Retina (tissue), 1 donor: Measurements from ENCODE around the gene PHLDB1.
"Not testable (repeated sequence)": the region's sequence is repeated elsewhere in the genome, so short reads cannot be mapped to it uniquely, and the experiment has no call there.

ENCODE experiments used
- DNase-seq: peaks from one replicate; pipeline ENCODE4 v3.0.0-alpha.2; 2016

Gene PHLDB1

DNA sequence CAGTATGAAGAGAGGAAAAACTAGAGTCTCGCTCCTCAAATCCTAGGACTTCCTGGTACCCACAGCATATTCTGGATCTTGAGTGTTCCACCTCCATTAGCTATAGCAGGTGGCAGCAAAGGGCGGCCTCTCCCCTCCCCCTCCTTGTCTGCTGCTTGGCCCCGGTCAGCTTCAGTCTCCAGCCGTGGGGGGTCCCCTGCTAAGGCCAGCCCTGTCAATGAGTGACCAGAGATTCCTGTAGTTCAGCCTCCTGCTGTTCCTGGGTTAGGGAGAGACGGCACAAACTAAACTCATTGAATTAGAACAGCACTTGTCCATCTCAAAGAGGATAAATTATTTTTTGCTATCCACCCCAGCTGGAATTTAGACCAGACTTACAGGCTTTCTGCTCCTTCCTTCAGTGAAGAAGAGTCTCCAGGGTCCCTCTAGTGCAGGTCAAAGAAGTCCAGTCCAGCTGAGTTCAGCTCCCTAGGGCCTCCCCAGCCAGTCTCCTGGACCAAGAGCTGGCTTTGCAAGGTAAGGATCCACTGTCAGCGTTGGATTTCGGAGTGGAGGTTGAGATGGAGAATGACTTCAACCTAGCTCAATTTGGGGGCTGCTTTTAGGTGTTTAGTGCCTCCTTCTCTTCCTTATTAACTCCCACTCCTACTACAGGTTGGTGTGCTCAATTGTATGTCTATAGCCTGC lies 1.1 kb upstream of the PHLDB1 start:
- no peak for DNase-seq

DNA sequence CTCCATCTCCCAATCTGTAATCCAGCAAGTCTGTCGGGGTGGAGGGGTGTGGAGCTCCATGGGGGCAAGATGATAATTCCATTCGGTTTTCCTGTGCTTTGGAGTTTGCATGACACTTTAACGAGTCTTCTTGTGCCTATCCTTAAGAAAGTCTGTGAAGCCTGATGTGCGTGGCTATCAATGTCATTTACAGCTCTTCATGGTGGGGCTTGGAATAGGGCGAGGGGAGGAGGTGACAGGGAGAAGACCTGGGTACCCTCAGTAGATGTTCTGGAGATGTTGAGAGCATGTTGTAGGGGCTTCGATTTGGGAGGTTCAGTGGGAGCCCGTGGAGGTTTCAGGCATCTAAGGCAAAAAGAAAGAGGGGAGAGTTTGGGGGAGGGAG lies 579 bp upstream of the PHLDB1 start:
- DNase-seq, result no peak

GRCh38 chr11:118608360-118609227 lies 1.2 kb downstream of the PHLDB1 start:
- DNase-seq, result peak; percentile 74

DNA sequence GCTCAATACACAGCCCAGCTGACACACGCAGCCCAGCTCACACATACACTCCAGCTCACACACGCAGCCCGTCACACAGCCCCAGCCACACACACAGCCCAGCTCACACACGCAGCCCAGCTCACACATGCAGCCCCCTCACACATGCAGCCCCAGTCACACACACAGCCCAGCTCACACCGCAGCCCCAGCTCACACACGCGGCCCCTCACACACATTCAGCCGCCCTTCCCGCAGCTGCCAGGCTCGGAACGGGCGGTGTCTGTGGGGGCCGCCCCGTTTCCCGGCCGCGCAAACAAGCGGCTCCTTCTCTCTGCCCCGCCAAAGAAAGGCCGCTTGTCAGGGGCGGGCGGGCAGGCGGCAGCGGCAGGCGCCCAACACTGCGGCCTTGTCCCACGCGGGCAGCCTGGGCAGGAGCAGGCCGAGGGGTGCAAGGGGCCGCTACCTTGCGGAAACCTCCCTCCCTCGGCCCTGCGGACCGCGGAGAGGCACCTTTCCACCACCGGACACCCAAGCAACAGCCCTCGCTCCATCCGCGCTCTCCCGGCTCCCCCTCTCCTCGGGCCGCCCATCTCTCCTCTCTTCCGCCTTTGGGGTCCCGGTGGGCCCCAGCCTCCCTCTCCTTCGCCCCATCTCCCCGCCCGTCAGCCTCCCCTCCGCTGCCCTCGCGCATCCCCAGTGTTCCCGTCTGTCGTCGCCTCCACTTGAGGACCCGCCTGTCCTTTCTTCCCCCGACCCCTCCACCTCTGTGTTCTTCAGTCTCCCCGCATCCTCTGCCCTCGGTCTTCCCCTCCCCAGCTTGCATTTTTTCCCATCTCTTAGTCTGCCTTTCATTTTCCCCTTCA lies 2.2 kb downstream of the PHLDB1 start:
- peak; percentile 74 for DNase-seq

GRCh38 chr11:118610225-118610772 lies 2.9 kb downstream of the PHLDB1 start:
- peak; percentile 59 for DNase-seq

DNA sequence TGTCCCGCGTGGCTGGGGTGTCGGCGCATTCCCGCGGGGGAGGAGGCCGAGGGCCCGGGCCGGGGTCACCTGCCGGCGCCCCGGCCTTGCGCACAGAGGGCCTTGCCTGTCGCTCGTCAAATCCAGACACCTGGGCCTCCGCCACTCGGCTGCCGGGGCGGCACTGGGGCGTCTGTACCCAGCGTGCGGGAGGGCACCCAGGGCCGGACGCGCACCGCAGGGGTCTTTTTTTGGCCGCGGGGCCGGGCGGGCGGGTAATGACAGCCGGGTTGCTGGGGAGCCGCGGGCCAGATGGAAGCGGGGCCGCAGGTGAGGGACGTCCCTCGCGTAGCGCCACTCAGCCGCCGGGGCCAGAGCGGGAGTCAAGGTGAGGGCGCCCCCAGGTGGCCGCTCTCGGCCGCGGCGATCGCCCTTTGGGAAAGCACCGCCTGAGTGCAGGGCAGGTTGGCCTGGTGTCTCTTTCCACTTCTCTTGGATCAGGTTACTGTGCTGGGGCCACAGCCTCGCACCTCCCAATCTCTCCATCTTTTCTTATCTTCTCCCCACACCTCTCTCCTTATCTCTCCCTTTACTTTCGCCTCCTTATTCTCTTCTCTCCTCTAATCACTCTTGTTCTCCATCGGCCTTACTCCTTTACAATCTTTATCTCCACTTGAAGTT lies 3.5 kb downstream of the PHLDB1 start:
- peak; percentile 82 for DNase-seq

- DNase-seq, result not testable (repeated sequence)
Observed at GRCh38 chr11:118611433-118611795, 4.0 kb downstream of the PHLDB1 start.

DNA sequence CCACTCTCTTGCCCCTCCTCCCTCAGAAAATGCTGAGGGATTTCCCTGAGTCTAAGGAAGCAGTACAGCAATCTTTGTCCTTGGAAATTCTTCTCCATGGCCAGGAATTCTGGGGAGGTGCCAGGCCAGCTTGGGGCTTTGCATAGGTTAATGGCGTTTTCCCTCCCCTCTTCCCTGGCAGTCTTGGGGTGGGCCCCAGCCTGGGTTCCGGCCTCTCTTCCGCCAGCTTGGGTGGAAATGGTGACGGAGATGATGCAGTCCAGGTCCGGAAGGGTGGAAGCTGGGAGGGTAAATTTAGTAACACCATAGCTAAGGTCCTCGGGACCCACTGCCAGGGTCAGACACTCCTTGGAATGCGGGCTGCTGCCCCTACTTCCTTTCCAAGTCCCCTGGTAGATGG lies 5.0 kb downstream of the PHLDB1 start:
- DNase-seq, result no peak

GRCh38 chr11:118614511-118614910 lies 7.1 kb downstream of the PHLDB1 start:
- DNase-seq, result no peak

DNA sequence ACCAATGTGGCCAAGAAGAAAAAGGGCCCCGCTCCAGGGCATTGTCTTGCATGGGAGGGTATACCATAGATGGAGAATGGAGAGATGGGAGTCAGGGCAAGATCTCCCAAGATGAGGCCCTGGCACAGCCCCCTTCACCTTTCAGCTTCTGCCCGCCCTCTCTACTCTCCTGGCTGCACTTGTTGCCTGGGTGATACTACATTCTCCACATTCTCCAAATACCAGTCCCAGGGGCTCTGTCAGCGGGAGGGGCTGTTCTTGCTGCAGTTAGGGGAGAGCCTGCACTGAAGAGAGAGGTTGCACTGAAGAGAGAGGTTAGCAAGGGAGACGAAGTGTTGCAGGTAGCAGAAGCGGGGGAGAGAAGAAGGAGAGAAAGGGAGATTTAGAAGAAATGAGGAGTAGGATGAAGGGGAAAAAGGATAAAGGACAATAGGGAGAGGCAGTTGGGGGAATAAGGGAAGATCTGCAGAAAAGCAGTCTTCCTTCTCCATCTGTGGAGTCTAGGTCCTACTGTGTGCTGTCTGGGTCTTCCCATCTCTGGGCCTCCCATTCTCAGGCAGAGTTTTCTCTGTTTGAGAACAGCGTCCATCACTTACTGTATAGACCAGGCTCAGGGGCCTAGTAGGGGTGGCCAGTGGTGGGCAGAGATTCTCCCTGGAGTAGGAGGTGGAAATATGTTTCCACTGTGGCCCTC lies 8.0 kb downstream of the PHLDB1 start:
- DNase-seq, result peak; percentile 45

DNA sequence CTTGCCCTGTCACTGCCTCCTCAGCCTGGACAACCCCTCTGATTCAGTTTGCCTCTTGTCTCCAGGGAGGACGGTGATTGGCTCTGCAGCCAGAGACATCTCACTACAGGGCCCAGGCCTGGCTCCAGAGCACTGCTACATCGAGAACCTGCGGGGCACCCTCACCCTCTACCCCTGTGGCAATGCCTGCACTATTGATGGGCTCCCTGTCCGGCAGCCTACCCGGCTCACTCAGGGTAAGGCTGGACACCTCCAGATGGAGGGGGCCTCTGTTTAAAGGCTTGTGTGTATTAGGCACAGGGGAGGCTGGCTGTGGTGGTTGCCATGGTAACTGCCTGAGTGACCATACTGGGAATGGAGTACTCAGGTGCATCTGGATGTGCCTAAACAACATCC lies 8.6 kb downstream of the PHLDB1 start:
- DNase-seq, result peak; percentile 43

DNA sequence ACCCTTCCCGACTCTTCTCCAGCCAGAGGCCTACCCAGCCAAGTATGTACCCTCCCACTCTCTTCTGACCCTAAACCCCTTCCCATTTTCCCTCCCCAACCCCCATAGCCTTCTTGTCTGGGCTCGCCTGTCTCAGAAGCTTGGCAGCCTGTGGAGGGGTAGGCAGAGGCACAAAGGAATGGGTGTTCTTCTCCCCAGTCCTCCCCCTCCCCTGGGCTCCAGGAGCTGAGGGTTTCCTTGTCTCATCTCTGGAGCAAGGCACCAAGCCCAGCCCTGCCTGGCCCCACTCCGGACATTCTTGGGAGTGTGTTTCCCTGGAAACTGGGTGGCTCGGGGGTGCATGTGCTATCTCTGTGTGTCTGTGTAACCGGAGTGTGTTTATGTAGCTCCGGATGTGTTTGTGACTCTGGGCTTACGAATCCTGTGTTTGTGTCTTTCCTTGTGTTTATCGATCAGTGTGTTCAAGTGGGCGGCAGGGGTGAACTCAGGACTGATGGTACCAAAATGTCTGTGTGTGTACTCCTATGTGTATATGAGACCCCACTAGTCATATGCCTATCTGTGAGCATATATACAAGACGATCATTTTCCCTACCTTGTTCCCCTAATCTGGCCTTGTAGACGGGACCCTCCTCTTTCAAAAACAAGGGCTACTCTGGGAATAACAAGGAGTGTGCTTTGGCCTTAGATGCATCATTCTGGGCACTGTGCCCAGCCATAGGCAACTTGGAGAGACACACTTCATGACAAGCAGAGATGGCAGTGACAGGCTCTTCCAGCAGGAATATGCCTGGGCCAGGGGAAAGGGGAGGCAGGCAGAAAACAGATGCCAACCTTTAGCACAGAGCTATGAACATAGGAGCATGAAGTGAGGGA lies 10.9 kb downstream of the PHLDB1 start:
- peak; percentile 63 for DNase-seq

- no peak for DNase-seq
Observed at GRCh38 chr11:118618991-118619375, 11.6 kb downstream of the PHLDB1 start.

DNA sequence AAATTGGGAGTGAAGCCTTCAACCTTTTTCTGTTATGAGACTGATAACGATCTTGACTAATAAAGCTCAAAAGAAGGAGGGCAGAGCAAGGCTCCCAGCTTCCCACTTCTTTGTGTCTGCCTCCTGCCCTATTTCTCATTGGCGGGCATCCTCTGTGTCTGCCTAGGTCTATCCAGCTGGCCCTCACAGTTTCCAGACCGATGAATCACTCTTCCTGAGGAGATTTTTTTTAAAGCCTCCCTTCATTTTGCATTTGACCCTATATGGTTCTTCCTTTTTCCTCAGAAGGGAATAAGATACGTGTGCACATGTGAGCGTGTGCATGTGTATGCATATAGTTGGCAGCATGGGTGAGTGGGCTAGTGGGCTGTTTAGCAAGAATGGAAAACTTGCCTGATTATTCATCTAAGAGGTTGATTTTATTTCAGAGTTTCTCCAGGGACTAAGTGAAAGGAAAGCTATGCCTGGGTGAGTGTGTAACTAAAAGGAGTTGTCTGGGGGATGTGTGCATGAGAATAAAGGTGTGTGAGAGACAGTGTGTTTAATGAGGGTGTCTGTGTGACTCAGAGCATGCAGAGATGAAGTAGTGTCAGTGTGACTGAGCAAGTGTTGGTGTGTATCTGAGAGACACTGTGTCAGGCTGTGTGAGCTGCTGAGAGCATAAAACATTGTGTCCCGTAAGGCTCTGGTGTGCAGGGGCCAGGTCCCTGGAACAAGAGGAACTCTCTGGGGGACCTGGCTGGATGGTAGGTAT lies 12.2 kb downstream of the PHLDB1 start:
- DNase-seq, result no peak

DNA sequence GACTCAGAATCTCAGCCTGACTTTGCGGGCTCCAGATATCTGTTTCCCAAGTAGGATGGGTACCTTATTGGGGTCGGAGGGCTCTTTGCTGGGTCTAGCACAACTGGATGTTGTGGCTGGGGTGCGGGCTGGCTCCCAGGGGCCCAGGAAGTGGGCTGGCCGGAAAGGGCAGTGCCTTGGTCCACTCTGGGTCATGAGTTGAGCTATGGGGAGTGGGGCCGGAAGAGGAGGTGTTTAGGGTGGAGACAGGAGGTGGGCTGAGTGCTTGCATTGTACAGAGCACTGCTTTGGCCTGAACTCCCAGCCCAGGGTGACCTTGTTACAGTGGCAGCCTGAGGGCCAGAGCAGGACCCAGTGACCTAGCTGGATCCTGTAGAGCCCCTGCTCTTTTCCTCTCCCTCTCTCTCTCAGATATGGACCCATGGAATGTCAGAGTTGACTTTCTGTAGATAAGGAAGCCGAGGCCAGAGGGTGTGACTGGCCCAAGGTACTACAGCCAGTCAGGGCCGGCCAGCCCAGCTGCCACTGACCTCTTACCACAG lies 13.2 kb downstream of the PHLDB1 start:
- no peak for DNase-seq

DNA sequence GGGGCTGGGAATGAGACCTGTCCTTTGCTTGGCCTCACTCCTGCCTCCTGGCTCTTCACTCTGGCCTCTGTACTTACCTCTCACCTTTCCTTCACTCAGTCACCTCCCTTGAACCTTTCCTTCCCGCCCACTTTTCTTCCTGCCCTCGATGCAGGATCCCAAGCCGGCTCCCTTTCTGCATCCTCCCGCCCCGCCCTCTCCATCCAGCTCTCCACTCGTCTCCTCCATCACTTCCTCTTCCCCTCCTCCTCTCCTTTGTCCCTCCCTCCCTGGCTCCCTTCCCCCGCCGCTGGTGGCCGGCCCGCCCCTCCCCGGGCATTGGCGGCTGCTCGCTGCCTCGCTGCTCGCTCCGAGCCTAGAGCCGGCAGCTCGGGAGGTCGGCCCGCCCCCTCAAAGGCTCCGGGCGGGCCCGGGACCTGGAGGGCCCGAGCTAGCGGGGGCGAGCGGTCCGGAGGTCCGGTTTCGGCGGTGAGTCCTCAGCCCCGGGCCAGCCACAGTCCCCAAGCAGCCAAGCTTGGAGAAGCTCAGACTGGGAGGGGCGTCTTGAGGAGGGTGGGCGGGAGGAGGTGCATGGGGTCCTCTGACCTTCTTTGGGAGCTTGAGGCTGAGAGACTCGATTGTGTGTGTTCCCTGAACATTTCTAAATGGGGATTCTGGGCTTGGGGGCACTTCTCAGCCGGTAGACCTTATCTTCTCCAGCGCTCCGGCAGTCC lies 13.8 kb downstream of the PHLDB1 start:
- peak; percentile 85 for DNase-seq

- no peak for DNase-seq
Observed at GRCh38 chr11:118621784-118622375, 14.5 kb downstream of the PHLDB1 start.

GRCh38 chr11:118622376-118623268 lies 15.2 kb downstream of the PHLDB1 start:
- DNase-seq, result peak; percentile 79
